Small intestine (tissue), 7 donors: Measurements from ENCODE around the gene ARTN. TPM values are rescaled to one million over a fixed set of nuclear protein-coding genes. Genes with fewer than 3 reads are reported as not detected.

Experiments
- DNase-seq, 2 donors: peaks; one replicate each; pipeline versions ENCODE4 v3.0.0 to v3.0.0-alpha.2; 2013
- FAIRE-seq: peaks from 2 replicates; lab custom pipeline; 2012; peaks lifted over from hg19 to GRCh38; lab: Jason Lieb, UNC
- H3K27ac ChIP-seq, 3 donors: one replicate each; pipeline ENCODE4 v1.5.1; 2013; ENCODE audit warnings: low read length in 2 of 3, mild to moderate bottlenecking in 2 of 3, control low read depth in 1 of 3, inconsistent platforms in 1 of 3, low read depth in 1 of 3, moderate library complexity in 1 of 3
- H3K27me3 ChIP-seq, 3 donors: one replicate each; pipeline ENCODE4 v1.6.1; 2013; ENCODE audit warnings: low read length in 3 of 3, inconsistent platforms in 1 of 3; ENCODE audit not compliant: control insufficient read depth in 3 of 3, insufficient read depth in 3 of 3
- H3K36me3 ChIP-seq, 3 donors: one replicate each; pipeline ENCODE4 v1.6.1; 2013; ENCODE audit warnings: low read length in 3 of 3, inconsistent platforms in 1 of 3, low read depth in 1 of 3, mild to moderate bottlenecking in 1 of 3, moderate library complexity in 1 of 3; ENCODE audit not compliant: control insufficient read depth in 3 of 3, insufficient read depth in 2 of 3
- H3K4me1 ChIP-seq, 3 donors: one replicate each; pipeline ENCODE4 v1.6.1; 2013; ENCODE audit warnings: low read length in 2 of 3, inconsistent platforms in 1 of 3, low read depth in 1 of 3, mild to moderate bottlenecking in 1 of 3, moderate library complexity in 1 of 3; ENCODE audit not compliant: control insufficient read depth in 3 of 3, insufficient read depth in 2 of 3
- H3K4me3 ChIP-seq, 3 donors: one replicate each; pipeline ENCODE4 v1.5.1; 2013; ENCODE audit warnings: low read length in 3 of 3, control low read depth in 1 of 3, inconsistent platforms in 1 of 3, low read depth in 1 of 3, mild to moderate bottlenecking in 1 of 3, moderate library complexity in 1 of 3
- H3K9me3 ChIP-seq, 2 donors: one replicate each; pipeline ENCODE4 v1.6.1; 2013; ENCODE audit warnings: low read depth in 1 of 2, low read length in 1 of 2; ENCODE audit not compliant: control insufficient read depth in 2 of 2, insufficient read depth in 1 of 2
- WGBS, 3 donors: extraction: QIAGEN DNeasy Blood & Tissue Kit; methylation state at CpG; one replicate each; pipeline ENCODE4 v1.1.7; 2013; 5-methylcytosine and 5-hydroxymethylcytosine counted together
- polyA plus RNA-seq, 4 donors: library from polyadenylated mRNA; stranded (reverse) in 3 of 4; unstranded in 1 of 4; fragments of 200-250 nt in 3 of 4; fragments of 120-200 nt in 1 of 4; gene quantifications; one replicate each; pipeline versions ENCODE4 v1.2.1 to v1.2.3, GENCODE V29; 2013
- donor health status: healthy with polysubstance abuse.
- donor health status: control.
- donor health status: control.
- donor health status: Bipolar disorder and iron deficiency.
- donor health status: healthy.

Gene ARTN
- polyA plus RNA-seq, 4 donors, result 0.81 to 1.2 (median 0.83) TPM; not detected in 1

GRCh38 chr1:43965316-43965715, 31.7 kb downstream of the ARTN start:
- H3K36me3 ChIP-seq, result peaks cover 2 to 64% (median 6%) of the 10 kb centered on the region in 3 donors
- no peak overlapping the region for H3K27ac ChIP-seq
- H3K9me3 ChIP-seq, result peaks cover 0 to 8% of the 10 kb centered on the region in 2 donors
- H3K27me3 ChIP-seq, result no peaks in the 10 kb centered on the region
- H3K4me3 ChIP-seq, result no peak overlapping the region
- FAIRE-seq, result no peak
- peaks cover under 1 to 2% (median under 1%) of the 10 kb centered on the region in 3 donors for H3K4me1 ChIP-seq
- 84 to 97% (median 96%) methylated on average over 3 of the region's 3 CpGs for WGBS, 3 donors
- DNase-seq, result no peak

GRCh38 chr1:43968348-43968948, 34.8 kb downstream of the ARTN start:
- DNase-seq (peak in 1 of 2 donors; percentile 54), FAIRE-seq (no peak)
- no peak overlapping the region for H3K4me3 ChIP-seq
- H3K4me1 ChIP-seq, result peaks cover 6 to 7% (median 6%) of the 10 kb centered on the region in 3 donors
- peaks cover 0 to 8% of the 10 kb centered on the region in 2 donors for H3K9me3 ChIP-seq
- 88 to 92% (median 92%) methylated on average over 6 of the region's 6 CpGs for WGBS, 3 donors
- peaks cover 0 to 59% (median 0%) of the 10 kb centered on the region in 3 donors for H3K36me3 ChIP-seq
- no peak overlapping the region for H3K27ac ChIP-seq
- no peaks in the 10 kb centered on the region for H3K27me3 ChIP-seq

DNA sequence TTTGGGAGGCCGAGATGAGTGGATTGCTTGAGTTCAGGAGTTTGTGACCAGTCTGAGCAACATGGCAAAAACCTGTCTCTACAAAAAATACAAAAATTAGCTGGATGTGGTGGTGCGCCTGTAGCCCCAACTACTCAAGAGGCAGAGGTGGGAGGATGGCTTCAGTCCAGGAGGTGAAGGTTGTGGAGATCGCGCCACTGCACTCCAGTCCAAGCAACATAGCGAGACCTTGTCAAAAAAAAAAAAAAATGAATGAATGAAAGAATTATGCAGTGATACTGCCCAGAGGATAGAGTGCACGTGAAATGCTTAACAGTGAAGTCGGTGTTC, 35.8 kb downstream of the ARTN start:
- FAIRE-seq (no peak), DNase-seq (no peak)
- H3K9me3 ChIP-seq, result peaks cover 0 to 8% of the 10 kb centered on the region in 2 donors
- peaks cover 6 to 11% (median 9%) of the 10 kb centered on the region in 3 donors for H3K4me1 ChIP-seq
- 58 to 67% (median 60%) methylated on average over 7 of the region's 7 CpGs for WGBS, 3 donors
- peak overlapping the region in 1 of 3 donors; percentile 70 for H3K4me3 ChIP-seq
- H3K36me3 ChIP-seq, result peaks cover 0 to 53% (median 0%) of the 10 kb centered on the region in 3 donors
- no peaks in the 10 kb centered on the region for H3K27me3 ChIP-seq
- H3K27ac ChIP-seq, result no peak overlapping the region

DNA sequence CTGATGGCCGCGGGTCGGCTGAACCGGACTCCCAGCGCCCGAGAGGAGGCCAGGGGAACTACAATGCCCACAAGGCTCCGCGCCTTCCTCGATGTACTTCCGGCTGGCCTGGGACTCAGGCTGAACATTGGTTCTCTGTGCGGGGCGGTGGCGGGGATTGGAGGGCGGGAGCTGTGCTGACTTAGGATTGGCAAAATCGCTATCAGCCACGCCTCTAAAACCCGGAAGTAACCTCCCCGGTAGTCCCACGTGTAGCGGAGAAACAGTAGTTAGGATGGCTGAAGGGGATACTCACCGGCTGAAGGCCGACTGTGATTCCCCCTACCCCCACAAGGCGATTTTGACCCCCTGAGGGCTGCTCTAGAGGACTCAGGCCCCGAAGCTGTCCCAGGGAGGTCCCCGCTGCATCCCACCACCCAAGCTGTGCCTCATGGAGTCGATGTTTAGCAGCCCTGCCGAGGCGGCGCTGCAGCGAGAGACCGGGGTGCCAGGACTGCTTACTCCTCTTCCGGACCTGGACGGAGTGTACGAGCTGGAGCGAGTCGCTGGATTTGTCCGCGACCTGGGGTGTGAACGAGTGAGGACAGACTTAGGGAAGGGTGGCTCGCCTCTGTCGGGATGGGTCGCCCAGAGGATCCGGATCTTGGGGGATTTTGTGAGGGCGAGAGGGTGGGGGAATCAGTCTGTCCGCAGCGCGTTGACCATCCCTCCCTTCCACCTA, 36.3 kb downstream of the ARTN start, which contains the start of gene DPH2:
DPH2 (plus strand) TSS at position 265 of the 721 bp plus-strand sequence; CDS start at position 431, 166 bp downstream.
- WGBS, 3 donors, result 0 to 1% (median 1%) methylated on average over 46 to 47 of the region's 47 CpGs
- H3K9me3 ChIP-seq, result peaks cover 0 to 8% of the 10 kb centered on the region in 2 donors
- peaks cover 0 to 49% (median 0%) of the 10 kb centered on the region in 3 donors for H3K36me3 ChIP-seq
- DNase-seq (peak; percentile 97), FAIRE-seq (no peak)
- peak within 1 kb of the TSS; percentile 67 to 74 (median 70) for H3K4me3 ChIP-seq
- H3K27ac ChIP-seq, result no peak within 1 kb of the TSS
- peaks cover 6 to 11% (median 9%) of the 10 kb centered on the region in 3 donors for H3K4me1 ChIP-seq
- H3K27me3 ChIP-seq, result no peaks in the 10 kb centered on the region

DNA sequence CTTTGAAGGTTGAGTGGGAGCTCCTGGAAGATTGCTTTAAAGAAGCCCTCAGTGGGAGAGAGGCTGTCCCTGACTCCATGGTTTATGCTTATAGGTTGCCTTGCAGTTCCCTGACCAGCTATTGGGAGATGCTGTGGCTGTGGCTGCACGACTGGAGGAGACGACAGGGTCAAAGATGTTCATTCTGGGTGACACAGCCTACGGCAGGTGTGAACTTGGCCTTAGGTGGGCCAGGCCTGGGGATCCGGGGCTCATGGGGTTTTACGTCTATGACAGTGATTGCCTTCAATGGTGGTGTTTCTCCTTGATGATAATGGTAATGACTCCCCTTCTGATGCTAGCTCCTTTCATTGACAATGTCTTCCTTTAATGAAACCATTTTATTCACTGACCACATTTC, 36.9 kb downstream of the ARTN start:
- peaks cover 0 to 49% (median 0%) of the 10 kb centered on the region in 3 donors for H3K36me3 ChIP-seq
- FAIRE-seq (no peak), DNase-seq (no peak)
- no peak overlapping the region for H3K27ac ChIP-seq
- peaks cover 6 to 11% (median 9%) of the 10 kb centered on the region in 3 donors for H3K4me1 ChIP-seq
- peaks cover 0 to 8% of the 10 kb centered on the region in 2 donors for H3K9me3 ChIP-seq
- WGBS, 3 donors, result 26 to 48% (median 32%) methylated on average over 5 of the region's 5 CpGs
- no peaks in the 10 kb centered on the region for H3K27me3 ChIP-seq
- peak overlapping the region; percentile 67 to 74 (median 70) for H3K4me3 ChIP-seq

DNA sequence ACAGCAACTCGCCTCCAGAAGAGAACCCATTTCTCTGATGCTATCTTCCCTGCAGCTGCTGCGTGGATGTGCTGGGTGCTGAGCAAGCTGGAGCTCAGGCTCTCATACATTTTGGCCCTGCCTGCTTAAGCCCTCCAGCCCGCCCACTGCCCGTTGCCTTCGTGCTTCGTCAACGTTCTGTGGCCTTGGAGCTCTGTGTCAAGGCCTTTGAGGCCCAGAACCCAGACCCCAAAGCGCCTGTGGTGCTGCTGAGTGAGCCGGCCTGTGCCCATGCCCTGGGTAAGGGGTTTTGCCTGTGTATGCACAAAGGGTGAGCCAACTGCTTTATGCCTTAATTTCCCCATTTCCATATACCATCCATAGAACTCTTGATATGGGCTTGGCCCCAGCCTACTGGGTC, 37.3 kb downstream of the ARTN start:
- Histone ChIP-seq H3K4me1 (peaks cover 10 to 13% (median 12%) of the 10 kb centered on the region in 3 donors), H3K4me3 (no peak overlapping the region), H3K36me3 (peaks cover 0 to 46% (median 0%) of the 10 kb centered on the region in 3 donors), H3K27me3 (no peaks in the 10 kb centered on the region), H3K27ac (no peak overlapping the region), H3K9me3 (peaks cover 0 to 8% of the 10 kb centered on the region in 2 donors)
- FAIRE-seq, result no peak
- no peak for DNase-seq
- 87 to 90% (median 87%) methylated on average over 9 of the region's 9 CpGs for WGBS, 3 donors

DNA sequence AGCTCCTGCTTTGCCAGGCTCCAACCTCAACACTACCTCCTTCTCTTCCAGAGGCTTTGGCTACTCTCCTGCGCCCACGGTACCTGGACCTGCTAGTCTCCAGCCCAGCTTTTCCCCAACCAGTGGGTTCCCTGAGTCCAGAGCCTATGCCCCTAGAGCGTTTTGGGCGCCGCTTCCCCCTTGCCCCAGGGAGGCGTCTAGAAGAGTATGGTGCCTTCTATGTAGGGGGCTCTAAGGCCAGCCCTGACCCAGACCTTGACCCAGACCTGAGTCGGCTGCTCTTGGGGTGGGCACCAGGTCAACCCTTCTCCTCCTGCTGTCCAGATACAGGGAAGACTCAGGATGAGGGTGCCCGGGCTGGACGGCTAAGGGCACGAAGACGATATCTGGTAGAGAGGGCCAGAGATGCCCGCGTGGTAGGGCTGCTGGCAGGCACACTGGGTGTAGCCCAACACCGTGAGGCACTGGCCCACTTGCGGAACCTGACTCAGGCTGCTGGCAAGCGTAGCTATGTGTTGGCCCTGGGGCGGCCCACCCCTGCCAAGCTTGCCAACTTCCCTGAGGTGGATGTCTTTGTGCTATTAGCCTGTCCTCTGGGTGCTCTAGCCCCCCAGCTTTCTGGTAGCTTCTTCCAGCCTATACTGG, 37.9 kb downstream of the ARTN start:
- Histone ChIP-seq H3K36me3 (peaks cover 0 to 46% (median 0%) of the 10 kb centered on the region in 3 donors), H3K4me3 (no peak overlapping the region), H3K4me1 (peaks cover 16 to 19% (median 16%) of the 10 kb centered on the region in 3 donors), H3K9me3 (peaks cover 0 to 8% of the 10 kb centered on the region in 2 donors), H3K27me3 (no peaks in the 10 kb centered on the region), H3K27ac (no peak overlapping the region)
- DNase-seq (no peak), FAIRE-seq (no peak)
- 95 to 97% (median 97%) methylated on average over 17 of the region's 17 CpGs for WGBS, 3 donors

DNA sequence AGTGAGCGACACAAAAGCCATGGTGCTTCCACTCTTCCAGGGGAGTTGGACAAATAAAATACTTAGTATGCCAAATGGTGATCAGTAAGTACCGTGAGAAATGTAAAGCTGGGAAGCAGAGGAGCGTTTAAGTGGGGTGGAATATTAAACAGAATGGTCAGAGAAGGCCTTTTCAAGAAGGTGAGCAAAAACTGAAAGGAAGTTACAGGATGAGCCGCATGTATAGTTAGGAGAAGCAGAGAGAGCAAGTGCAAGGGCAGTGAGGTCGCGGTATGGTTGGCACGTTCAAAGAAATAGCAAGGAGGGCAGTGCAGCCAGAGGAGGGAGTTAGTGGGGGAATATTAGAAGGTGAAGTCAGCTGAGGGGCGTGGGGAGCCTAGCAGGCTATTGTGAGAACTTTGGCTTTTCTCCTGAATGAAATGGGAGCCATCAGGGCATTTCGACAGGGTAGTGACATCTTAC, 40.4 kb downstream of the ARTN start:
- Histone ChIP-seq H3K36me3 (peaks cover 0 to 48% (median 3%) of the 10 kb centered on the region in 3 donors), H3K4me3 (peak overlapping the region; percentile 90 to 96 (median 90)), H3K4me1 (peaks cover 21 to 42% (median 21%) of the 10 kb centered on the region in 3 donors), H3K27ac (peak overlapping the region; percentile 90 to 93 (median 91)), H3K27me3 (no peaks in the 10 kb centered on the region), H3K9me3 (no peaks in the 10 kb centered on the region)
- no peak for FAIRE-seq
- no peak for DNase-seq
- 22 to 36% (median 29%) methylated on average over 9 of the region's 9 CpGs for WGBS, 3 donors
